GM18868 (cell line): ENCODE results near the gene RASGRF1.

Experiments
- ATAC-seq: cut with Tn5 transposase; IDR thresholded peaks from one replicate; pipeline ENCODE4 v1.9.1; 2021; ENCODE audit warnings: mild to moderate bottlenecking, moderate library complexity; ENCODE audit not compliant: unreplicated experiment

The RASGRF1 gene

GRCh38 chr15:78969687-78970349, 120.8 kb downstream of the RASGRF1 start:
- no peak for ATAC-seq

GRCh38 chr15:78968539-78969271, 121.9 kb downstream of the RASGRF1 start:
- ATAC-seq = no peak

DNA sequence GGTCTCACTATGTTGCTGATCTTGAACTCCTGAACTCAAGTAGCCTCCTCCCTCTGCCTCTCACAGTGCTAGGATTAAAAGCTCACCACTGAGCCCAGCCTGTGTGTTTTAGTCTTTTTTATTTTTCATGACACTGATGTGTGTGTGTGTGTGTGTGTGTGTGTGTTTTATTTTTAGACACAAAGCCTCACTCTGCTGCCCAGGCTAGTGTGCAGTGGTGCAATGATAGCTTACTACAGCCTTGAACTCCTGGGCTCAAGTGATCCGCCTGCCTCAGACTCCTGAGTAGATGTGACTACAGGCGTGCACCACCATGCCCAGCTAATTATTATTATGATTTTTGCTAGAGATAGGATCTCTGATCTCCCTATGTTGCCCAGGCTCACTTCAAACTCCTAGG, 122.5 kb downstream of the RASGRF1 start:
- no peak for ATAC-seq

DNA sequence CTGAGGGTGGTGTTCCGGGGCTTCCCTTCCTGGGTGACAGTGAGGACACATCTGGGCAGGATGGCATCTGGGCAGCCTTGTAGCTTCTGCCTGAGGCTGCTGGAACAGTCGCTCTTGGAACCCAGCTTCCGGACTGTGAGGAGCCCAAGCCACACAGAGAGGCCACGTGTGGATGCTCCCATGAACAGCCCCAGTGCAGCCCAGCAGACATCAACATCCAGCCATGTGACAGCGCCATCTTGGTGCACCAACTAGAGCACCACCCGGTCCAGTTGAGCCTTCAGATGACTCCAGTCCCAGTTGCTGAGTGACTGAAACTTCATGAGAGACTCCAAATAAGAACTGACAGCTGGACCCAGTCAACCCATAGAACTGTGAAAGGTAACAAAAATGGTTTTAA, 130.3 kb downstream of the RASGRF1 start:
- ATAC-seq = no peak

- ATAC-seq = no peak
Measured at GRCh38 chr15:78959360-78959759, 131.2 kb downstream of the RASGRF1 start.

GRCh38 chr15:78957416-78958093, 133.0 kb downstream of the RASGRF1 start:
- no peak for ATAC-seq

GRCh38 chr15:78956937-78957336, 133.6 kb downstream of the RASGRF1 start:
- ATAC-seq = no peak

DNA sequence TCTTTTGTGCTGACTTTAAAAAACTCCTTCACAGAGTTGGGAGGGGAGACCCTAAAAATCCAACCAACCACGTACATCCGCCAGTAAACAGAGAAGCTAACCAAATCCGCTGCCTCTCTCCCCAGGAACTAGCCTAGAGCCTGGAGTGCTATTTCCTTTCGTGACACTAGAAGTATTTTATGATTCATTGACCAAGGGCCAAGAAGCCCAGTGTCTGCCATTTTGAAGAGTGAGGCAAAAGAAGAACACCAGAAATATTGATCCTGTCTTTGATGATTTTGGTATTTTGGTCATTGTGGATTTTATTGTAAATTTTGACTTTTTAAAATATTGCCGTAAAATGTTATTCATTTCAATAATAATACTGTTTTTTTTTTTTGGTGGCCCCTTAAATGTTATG, 135.2 kb downstream of the RASGRF1 start:
- no peak for ATAC-seq

DNA sequence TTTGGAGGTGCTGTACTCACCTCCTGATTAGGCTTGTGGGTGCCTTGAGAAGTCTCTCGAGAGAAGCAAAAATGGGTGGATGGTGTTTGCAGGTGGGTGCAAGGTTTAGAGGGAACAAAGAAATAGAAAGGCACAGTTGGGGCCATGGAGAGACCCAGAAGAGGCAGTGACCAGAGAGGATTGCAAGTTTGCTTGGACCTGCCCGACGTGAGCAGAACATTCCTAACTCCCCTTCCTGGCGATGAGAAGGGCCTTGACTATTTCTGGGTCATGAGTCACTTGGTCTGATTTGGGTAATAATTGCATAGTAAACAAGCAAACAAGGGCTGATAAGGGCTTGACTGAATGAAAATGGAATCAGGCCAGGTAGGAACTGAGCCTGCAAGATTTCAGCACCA, 138.7 kb downstream of the RASGRF1 start:
- ATAC-seq = no peak

GRCh38 chr15:78950902-78951840, 139.4 kb downstream of the RASGRF1 start:
- no peak for ATAC-seq

GRCh38 chr15:78950343-78950742, 140.2 kb downstream of the RASGRF1 start:
- no peak for ATAC-seq

DNA sequence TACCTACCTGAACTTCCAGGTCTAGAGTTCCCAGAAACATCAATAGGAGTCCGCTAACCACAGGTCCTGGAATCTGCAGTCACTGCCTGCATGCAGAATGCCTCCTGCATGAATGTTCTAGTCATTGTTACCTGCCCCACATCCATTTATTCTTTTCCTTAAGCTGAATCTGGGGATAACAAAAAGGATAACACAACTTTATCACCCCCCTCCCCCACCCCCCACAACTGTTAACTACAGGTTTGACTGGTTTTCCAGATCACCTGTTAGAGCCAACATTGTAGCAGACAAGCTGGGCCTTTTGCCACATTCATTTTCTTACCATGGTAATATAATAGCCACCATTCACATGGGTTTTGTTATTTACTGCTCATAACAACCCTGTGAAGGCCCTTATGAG, 141.1 kb downstream of the RASGRF1 start:
- ATAC-seq = no peak

- no peak for ATAC-seq
Measured at GRCh38 chr15:78947506-78947905, 143.1 kb downstream of the RASGRF1 start.

DNA sequence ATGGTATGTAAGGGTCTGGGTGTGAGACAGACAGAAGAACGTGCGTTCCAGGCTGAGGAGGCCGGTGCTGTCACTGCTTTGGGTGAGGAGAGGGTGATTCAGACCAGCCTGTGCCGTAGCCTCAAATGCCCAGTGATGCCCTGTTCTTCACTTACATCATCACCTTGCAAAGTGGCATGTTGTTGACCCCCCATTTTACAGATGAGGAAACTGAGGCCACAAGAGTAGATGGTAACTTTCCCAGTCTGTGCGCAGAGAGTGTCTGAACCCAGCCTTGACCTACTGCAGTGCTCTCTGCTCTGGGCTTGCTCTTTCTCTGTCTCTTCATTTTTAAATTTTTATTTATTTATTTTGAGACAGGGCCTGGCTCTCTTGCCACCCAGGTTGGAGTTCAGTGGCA, 144.1 kb downstream of the RASGRF1 start:
- ATAC-seq = no peak

DNA sequence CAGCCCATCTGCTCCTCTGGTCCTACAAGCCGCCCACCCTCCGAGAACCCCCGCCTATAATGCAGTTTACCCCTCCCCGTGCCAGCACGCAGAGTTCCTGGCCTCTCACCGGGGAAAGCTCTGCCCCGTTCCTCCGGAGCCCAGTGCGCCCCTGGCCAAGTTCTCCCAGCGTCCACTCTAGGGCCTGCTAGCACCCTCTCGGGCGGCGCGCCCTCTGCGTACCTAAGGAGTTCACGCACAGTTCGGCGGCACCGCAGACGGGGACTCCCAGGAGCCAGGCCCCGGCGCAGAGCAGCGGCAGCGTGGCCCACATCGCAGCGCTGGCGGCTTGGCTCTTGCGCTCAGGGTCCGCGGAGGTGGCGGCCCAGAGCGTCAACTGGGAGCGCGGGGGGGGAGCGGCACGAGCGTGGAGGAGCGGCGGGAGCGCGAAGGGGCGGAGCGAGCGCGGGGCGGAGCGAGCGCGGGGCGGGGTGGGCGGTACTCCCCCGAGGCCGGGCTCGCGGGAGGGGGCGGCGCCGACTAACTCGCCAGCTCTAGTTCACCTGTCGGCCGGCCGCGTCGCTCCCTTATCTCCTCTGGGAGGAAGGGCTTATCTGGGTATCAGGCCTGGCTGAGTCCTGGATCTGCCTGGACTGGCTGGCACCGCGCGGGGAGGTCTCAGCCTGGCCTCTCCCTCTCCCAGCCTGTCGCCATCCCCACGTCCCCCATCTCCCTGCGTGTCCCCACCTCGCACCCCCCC, 145.7 kb downstream of the RASGRF1 start, which contains the start of gene CTSH:
Gene CTSH (minus strand): TSS at position 378 of the 739 bp plus-strand sequence. CDS start 65 bp downstream, at position 313.
- ATAC-seq = peak; percentile 67

DNA sequence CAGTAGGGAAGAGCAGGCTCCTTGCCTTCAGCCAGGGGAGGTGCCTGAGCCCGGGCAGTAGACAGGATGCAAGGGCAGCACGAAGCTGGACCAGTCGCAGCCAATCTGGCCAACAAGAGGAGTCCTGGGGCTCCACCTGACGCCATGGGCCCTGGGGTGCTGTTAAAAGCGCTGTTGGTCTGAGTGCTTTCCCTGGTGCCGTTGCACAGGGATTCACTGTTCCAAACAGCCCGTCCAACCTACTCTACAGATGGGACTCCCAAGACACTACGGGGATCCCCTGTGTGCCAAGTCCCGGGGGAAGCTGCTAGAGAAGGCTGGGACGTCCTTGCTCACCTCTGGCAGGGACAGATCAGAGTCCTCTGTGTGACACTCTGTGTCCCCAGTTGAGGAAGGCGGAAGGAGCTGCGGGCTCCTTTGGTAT, 146.4 kb downstream of the RASGRF1 start:
- ATAC-seq = peak; percentile 14

GRCh38 chr15:78943692-78944091, 146.9 kb downstream of the RASGRF1 start:
- no peak for ATAC-seq

DNA sequence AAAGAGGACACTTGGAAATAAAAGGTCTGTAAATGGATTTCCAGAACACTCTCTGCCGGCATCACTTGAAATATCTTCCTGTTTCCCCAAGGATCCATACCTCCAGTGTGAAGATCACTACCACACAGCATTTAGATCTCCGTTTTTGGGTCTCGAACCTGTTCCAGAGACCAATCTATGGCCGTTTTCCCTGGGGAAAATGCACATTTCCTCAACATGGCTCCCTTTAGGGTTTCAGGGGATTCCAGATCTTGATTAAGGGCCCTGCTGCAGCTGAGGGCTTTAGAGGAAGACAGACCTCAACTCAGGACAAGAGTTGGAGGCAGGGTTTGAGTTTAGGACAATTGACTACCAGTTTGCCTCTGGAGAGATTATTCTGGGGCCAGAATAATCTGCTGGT, 147.8 kb downstream of the RASGRF1 start:
- no peak for ATAC-seq

GRCh38 chr15:78938658-78939488, 151.7 kb downstream of the RASGRF1 start:
- peak; percentile 68 for ATAC-seq
